Upper lobe of left lung (tissue), 4 donors: ENCODE results near the gene GADD45GIP1.

ENCODE experiments used
- POLR2A ChIP-seq, 4 donors: fragments of 450-650 bp; IDR thresholded peaks; one replicate each; pipeline ENCODE4 v1.5.1; 2016 to 2017; ENCODE audit warnings: antibody characterized with exemption in 4 of 4, mild to moderate bottlenecking in 2 of 4
- TF ChIP-seq, protein P1 (sequence below), 6 experiments: fragments of 450-650 bp in 4 of 6; fragments of 200-600 bp in 2 of 6; sonication (generic) in 2 of 6; IDR thresholded peaks; one replicate each; pipeline ENCODE4 v1.5.1; 2016 to 2019; ENCODE audit warnings: antibody characterized with exemption in 6 of 6

DNA sequence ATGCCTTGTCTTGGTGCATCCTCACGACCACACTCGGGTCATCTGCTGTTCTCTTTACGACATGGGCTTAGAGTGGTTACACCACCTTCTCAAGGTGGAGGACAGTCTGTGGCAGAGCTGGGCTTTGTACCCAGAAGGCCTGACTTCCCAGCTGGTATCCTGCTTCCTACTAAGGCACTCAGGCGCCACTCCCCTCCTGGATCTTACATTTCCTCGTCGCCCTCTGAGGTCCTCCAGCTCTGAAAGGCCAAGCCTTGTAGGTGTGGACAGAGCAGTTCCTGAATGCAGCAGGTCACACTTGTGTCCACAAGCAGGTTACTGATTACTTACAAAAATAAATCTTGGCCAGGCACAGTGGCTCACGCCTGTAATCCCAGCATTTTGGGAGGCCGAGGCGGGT is 49.9 kb downstream of the GADD45GIP1 start:
- TF ChIP-seq, protein P1, sequence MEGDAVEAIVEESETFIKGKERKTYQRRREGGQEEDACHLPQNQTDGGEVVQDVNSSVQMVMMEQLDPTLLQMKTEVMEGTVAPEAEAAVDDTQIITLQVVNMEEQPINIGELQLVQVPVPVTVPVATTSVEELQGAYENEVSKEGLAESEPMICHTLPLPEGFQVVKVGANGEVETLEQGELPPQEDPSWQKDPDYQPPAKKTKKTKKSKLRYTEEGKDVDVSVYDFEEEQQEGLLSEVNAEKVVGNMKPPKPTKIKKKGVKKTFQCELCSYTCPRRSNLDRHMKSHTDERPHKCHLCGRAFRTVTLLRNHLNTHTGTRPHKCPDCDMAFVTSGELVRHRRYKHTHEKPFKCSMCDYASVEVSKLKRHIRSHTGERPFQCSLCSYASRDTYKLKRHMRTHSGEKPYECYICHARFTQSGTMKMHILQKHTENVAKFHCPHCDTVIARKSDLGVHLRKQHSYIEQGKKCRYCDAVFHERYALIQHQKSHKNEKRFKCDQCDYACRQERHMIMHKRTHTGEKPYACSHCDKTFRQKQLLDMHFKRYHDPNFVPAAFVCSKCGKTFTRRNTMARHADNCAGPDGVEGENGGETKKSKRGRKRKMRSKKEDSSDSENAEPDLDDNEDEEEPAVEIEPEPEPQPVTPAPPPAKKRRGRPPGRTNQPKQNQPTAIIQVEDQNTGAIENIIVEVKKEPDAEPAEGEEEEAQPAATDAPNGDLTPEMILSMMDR (IDR thresholded peaks at IDR 0.05): no peak
- TF ChIP-seq POLR2A (IDR thresholded peaks at IDR 0.05): no peak
